Astrocyte of the spinal cord (primary cell): ENCODE results near the gene ALPG.
"Not testable (repeated sequence)": the region's sequence is repeated elsewhere in the genome, so short reads cannot be mapped to it uniquely, and the experiment has no call there.

Experiments
- DNase-seq: peaks from one replicate; pipeline ENCODE4 v3.0.0; 2011; ENCODE audit warnings: low read depth, low spot score
- H3K4me3 ChIP-seq: 2 replicates; pipeline ENCODE4 v1.5.1; 2011; ENCODE audit warnings: low read depth, mild to moderate bottlenecking, low read length, moderate library complexity
- in situ Hi-C: cut with HindIII; loops from 2 replicates; pipeline ENCODE4 v1.10.0; 2017; ENCODE audit warnings: low sequenced_read_pairs
- TF ChIP-seq, protein P1 (sequence below): IDR thresholded peaks from 2 replicates; pipeline ENCODE4 v1.5.1; 2012; ENCODE audit warnings: low read depth, mild to moderate bottlenecking, low read length, inconsistent platforms

The ALPG gene

DNA sequence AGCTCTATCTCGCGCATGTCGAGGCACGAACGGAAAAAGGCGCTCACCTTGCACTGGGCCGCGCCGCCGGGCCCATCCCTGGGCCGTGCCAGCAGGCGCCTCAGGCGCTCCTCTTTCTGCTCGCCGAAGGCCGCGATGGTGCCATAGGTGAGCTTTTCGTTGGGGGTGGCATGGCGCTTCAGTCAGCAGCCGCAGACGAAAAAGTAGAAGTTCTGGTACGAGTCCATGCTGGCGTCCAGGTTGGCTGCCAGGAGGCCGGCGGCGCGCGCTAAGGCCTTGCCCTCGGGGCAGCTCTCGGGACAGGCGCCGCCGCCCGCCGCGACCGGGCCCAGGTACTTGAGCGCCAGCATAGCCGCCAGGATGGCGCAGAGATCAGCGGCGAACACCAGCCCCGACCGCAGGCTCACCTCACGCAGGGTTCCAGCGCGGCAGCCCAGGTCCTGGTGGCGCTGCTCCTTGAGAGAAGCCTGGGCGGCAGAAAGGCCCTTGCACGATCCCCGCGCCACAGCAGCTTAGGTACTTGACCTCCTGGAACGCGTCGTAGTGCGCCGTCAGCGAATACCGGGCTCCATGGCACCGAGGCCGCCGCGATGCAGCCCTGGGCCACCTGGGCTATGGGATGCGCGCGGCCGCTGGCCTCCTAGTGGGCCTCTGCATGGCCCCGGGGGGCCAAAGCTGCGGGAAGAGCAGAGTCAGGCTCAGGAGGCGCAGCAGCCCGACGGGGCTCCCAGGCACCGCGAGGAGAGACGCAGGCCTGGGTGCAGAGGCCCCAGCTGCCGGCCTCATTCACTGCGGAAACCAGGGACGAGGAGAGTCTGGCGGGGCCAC, 12.8 kb downstream of the ALPG start:
- in situ Hi-C loops, result no loop called here
- TF ChIP-seq, protein P1, sequence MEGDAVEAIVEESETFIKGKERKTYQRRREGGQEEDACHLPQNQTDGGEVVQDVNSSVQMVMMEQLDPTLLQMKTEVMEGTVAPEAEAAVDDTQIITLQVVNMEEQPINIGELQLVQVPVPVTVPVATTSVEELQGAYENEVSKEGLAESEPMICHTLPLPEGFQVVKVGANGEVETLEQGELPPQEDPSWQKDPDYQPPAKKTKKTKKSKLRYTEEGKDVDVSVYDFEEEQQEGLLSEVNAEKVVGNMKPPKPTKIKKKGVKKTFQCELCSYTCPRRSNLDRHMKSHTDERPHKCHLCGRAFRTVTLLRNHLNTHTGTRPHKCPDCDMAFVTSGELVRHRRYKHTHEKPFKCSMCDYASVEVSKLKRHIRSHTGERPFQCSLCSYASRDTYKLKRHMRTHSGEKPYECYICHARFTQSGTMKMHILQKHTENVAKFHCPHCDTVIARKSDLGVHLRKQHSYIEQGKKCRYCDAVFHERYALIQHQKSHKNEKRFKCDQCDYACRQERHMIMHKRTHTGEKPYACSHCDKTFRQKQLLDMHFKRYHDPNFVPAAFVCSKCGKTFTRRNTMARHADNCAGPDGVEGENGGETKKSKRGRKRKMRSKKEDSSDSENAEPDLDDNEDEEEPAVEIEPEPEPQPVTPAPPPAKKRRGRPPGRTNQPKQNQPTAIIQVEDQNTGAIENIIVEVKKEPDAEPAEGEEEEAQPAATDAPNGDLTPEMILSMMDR, result no peak
- no peak for DNase-seq
- no peak overlapping the region for H3K4me3 ChIP-seq

DNA sequence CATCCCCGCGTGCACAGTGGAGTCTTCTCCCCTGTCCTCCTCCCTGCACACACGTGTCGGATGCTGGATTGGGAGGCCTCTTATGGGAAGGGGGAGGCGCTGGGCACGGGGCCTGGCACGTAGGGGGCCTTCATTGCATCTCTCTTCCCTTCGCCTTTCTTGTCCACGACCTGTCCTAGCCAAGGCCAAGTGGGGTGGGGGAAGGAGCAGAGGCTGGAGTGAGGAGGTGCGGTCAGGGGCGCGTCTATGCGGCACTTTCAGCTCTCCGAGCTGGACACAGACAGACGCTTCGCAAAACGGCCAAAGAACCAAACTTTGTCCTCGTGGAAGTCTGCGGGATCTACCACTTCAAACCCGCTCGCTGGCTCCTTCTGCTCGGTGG, 13.4 kb downstream of the ALPG start:
- DNase-seq, result no peak
- in situ Hi-C loops, result no loop called here
- no peak overlapping the region for H3K4me3 ChIP-seq
- TF ChIP-seq, protein P1, result no peak

DNA sequence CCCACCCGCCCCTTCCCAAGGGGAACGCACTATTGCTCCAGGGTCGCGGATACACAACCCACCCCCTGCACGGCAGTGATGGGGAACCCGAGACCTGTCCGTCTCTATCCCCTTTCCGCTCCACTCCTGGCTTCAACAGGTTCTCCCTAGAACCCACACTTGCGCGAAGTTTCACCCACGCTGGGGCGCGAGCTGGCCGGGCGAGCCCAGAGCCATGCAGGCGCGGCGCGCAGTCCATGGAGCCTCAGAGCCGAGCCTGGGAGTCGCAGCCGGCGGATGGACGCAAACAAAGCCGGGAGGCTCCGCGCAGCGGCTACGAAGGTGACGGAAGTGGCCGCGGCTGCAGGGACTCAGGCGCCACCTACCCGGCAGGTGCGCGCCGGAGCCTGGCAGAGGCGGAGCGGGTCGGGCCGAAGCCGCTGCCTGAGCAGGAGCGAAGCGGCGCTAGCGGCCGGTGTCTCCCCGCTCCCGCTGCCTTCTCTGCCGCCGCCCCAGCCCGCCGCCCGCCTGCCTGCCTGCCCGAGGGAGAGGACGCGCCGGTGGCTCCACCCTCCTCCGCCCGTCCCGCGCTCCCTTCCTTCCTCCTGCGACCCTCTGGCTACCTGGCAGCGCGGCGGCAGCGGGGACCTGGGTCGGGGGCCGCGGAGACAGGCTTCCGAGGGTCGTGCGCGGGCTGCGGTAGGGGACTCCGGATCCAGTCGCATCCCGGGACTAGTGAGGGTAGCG, 14.0 kb downstream of the ALPG start:
- DNase-seq, result no peak
- H3K4me3 ChIP-seq, result no peak overlapping the region
- in situ Hi-C loops, result no loop called here
- TF ChIP-seq, protein P1, result no peak

DNA sequence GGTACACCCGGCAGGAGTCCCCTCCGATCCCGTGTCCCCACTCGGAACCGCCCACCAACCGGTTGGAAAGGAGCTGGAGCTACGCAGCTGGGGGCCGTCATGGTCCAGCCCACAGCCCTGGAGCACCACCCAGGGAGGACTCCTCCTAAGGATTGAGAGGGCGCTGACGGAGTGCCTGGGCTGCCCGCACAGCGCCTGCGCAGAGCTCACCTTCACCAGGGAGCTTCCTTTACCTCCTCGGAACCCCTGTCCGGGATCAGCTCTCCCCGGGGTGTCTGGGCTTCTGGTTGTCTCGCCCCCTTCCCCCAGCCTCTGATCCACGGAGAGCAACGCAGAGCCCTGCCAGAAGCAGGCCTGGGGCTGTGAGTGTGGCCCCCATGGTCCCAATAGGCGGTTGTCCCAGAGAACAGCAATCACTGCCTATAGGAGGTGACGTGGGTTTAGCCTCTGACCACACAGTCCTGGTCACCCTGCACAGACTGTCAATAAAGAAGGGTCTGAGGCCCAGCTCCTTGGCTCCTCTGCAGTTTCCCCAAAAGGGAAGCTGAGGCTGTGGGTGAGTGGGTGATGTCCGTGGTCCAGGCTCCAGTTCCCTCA, 14.6 kb downstream of the ALPG start:
- TF ChIP-seq, protein P1, result no peak
- no peak overlapping the region for H3K4me3 ChIP-seq
- no peak for DNase-seq
- in situ Hi-C loops, result no loop called here

DNA sequence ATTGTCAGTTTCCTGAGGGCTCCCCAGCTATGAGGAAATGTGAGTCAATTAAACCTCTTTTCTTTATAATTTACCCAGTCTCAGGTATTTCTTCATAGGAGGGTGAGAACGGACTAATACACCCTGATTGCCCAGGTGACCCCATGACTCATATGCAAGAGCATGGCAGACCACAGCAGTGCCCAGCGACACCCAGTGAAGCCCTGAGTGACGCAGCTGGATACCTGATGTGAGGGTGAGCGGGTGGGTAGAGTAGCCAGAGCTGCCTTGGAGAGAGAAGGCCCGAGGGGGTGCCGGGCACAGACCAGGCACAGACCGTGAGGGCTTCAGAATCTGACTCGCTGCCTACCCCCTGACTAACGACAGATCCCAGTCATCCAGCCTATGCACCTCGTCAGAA, 15.4 kb downstream of the ALPG start:
- in situ Hi-C loops, result no loop called here
- no peak for DNase-seq
- TF ChIP-seq, protein P1, result no peak
- H3K4me3 ChIP-seq, result no peak overlapping the region

DNA sequence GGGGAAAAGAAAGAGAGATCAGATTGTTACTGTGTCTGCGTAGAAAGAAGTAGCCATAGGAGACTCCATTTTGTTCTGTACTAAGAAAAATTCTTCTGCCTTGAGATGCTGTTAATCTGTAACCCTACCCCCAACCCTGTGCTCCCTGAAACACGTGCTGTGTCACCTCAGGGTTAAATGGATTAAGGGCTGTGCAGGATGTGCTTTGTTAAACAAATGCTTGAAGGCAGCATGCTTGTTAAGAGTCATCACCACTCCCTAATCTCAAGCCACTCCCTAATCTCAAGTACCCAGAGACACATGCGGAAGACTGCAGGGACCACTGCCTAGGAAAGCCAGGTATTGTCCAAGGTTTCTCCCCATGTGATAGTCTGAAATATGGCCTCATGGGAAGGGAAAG, 16.4 kb downstream of the ALPG start:
- DNase-seq, H3K4me3 ChIP-seq, in situ Hi-C loops: not testable (repeated sequence)

DNA sequence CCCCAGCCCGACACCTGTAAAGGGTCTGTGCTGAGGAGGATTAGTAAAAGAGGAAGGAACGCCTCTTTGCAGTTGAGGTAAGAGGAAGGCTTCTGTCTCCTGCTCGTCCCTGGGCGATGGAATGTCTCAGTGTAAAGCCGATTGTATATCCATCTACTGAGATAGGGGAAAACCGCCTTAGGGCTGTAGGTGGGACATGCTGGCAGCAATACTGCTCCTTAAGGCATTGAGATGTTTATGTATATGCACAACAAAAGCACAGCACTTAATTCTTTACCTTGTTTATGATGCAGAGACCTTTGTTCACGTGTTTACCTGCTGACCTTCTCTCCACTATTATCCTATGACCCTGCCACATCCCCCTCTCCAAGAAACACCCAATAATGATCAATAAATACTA, 16.8 kb downstream of the ALPG start:
- H3K4me3 ChIP-seq, DNase-seq, in situ Hi-C loops: not testable (repeated sequence)
